AG04450 (cell line): ENCODE results near the gene CCT8. TPM values are rescaled to one million over a fixed set of nuclear protein-coding genes. Genes with fewer than 3 reads are reported as not detected.
"Not testable (repeated sequence)": the region's sequence is repeated elsewhere in the genome, so short reads cannot be mapped to it uniquely, and the experiment has no call there.

Experiments
- CTCF ChIA-PET: fragments of 300-600, 350-600 bp; formaldehyde crosslinking; extraction: SDS; loops from one replicate; lab custom pipeline; 2022; ENCODE audit warnings: antibody characterized with exemption, inconsistent platforms; lab: Charles Lee
- POLR2A ChIA-PET: fragments of 350-600 bp; formaldehyde crosslinking; extraction: SDS; loops from one replicate; lab custom pipeline; 2021; ENCODE audit warnings: antibody characterized with exemption, inconsistent platforms; lab: Yijun Ruan, JAX
- DNase-seq: peaks from one replicate; pipeline ENCODE4 v3.0.0-alpha.2; 2011; ENCODE audit warnings: low read depth, low spot score
- H3K27ac ChIP-seq: one replicate; pipeline ENCODE4 v1.5.1; 2012; ENCODE audit warnings: low read depth, low read length, control low read depth
- H3K27me3 ChIP-seq: one replicate; pipeline ENCODE4 v1.6.0; 2012; ENCODE audit warnings: low read length; ENCODE audit not compliant: control insufficient read depth, insufficient read depth
- H3K4me3 ChIP-seq: 2 replicates; pipeline ENCODE4 v1.5.1; 2011; ENCODE audit warnings: mild to moderate bottlenecking, low read depth, low read length, control low read depth
- H3K9me3 ChIP-seq: 2 replicates; pipeline ENCODE4 v1.5.1; 2012; ENCODE audit warnings: low read length; ENCODE audit not compliant: control insufficient read depth, insufficient read depth
- CTCF ChIP-seq: IDR thresholded peaks from 2 replicates; pipeline ENCODE4 v1.5.1; 2011; ENCODE audit warnings: low read depth, low read length, control low read depth, inconsistent platforms
- polyA plus RNA-seq: library from polyadenylated mRNA; depleted of rRNA; stranded (reverse); fragments of >200 nt; gene quantifications from 2 replicates; pipeline ENCODE4 v1.2.3, GENCODE V29; 2011; rRNA removed

CCT8 gene
- polyA plus RNA-seq, 1 experiment = 265 TPM

DNA sequence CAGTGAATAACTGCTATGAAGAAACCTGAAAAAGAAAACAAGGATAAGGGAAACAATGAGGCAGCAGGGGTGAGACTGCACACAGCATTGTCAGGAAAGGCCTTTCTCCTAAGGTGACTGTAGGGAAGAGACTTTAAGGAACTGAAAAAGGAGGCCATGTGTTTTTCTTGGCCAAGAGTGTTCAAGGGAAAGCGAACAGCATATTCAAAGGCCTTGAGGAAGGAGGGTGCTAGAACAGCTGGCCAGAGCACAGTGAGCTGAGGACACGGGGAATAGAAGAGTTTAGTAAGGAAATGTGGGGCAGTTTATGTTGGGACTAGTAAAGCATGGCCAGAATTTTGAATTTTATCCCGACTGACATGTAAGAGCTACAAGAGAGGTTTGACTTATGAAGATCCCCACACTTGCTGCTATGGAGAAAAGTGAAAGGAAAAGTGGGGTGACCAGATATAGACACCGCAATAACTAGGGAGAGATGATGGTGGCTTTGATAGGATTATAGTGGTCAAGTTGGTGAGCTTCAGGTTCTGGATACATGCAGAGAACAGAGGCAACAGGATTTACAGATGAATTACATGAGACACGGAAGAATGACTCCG is 55.7 kb downstream of the CCT8 start:
- no peak for DNase-seq
- Histone ChIP-seq H3K4me3 (peak overlapping the region; percentile 93), H3K27me3 (no peaks in the 10 kb centered on the region), H3K9me3 (no peaks in the 10 kb centered on the region), H3K27ac (no peak overlapping the region)
- no peak for TF ChIP-seq CTCF
- ChIA-PET CTCF (no interaction called here), POLR2A (no interaction called here)

- H3K27ac ChIP-seq, H3K27me3 ChIP-seq, DNase-seq, H3K4me3 ChIP-seq, POLR2A ChIA-PET, CTCF ChIA-PET, H3K9me3 ChIP-seq: not testable (repeated sequence)
Observed at GRCh38 chr21:29011236-29011635, 62.2 kb downstream of the CCT8 start.

- Histone ChIP-seq H3K9me3 (no peaks in the 10 kb centered on the region; the same call in 1 of the 2 replicates), H3K27me3 (no peaks in the 10 kb centered on the region), H3K4me3 (no peak overlapping the region), H3K27ac (no peak overlapping the region)
- TF ChIP-seq CTCF = no peak
- no peak for DNase-seq
- ChIA-PET POLR2A (interaction anchor here (0.6 kb wide), 1 partner anchor 11 kb away, joined by 4 read pairs; no protein-coding TSS in a partner anchor), CTCF (no interaction called here)
Observed at GRCh38 chr21:29008367-29008766, 65.1 kb downstream of the CCT8 start.

GRCh38 chr21:29007810-29008209 is 65.6 kb downstream of the CCT8 start:
- no peak for DNase-seq
- no peak overlapping the region for H3K4me3 ChIP-seq
- ChIA-PET CTCF (no interaction called here), POLR2A (interaction anchor here (0.5 kb wide), 1 partner anchor 12 kb away, joined by 4 read pairs; no protein-coding TSS in a partner anchor)
- no peaks in the 10 kb centered on the region; the same call in 1 of the 2 replicates for H3K9me3 ChIP-seq
- no peak overlapping the region for H3K27ac ChIP-seq
- TF ChIP-seq CTCF = no peak
- no peaks in the 10 kb centered on the region for H3K27me3 ChIP-seq

- ChIA-PET POLR2A (no interaction called here), CTCF (no interaction called here)
- no peak for DNase-seq
- Histone ChIP-seq H3K9me3 (no peaks in the 10 kb centered on the region; the same call in 1 of the 2 replicates), H3K4me3 (no peak overlapping the region), H3K27ac (no peak overlapping the region), H3K27me3 (no peaks in the 10 kb centered on the region)
- TF ChIP-seq CTCF = no peak
Observed at GRCh38 chr21:29007135-29007534, 66.3 kb downstream of the CCT8 start.

Other genes starting within 250 kb of the CCT8 start
- gene LTN1, start 80.8 kb downstream of the CCT8 start, polyA plus RNA-seq = 11.7 and 14.4 TPM in 2 replicates
- 29.2 and 36.5 TPM in 2 replicates for gene RWDD2B, start 54.3 kb downstream of the CCT8 start, polyA plus RNA-seq
- 22.7 and 35.6 TPM in 2 replicates for gene USP16, start 49.0 kb downstream of the CCT8 start, polyA plus RNA-seq
- gene MAP3K7CL, start 57.0 kb upstream of the CCT8 start, polyA plus RNA-seq = 11.0 and 11.1 TPM in 2 replicates
- gene BACH1, start 225.3 kb upstream of the CCT8 start, polyA plus RNA-seq = 60.6 and 72.2 TPM in 2 replicates